ENCODE results near the gene SEMA3E.
"Not testable (repeated sequence)": the region's sequence is repeated elsewhere in the genome, so short reads cannot be mapped to it uniquely, and the experiment has no call there.

SEMA3E gene

DNA sequence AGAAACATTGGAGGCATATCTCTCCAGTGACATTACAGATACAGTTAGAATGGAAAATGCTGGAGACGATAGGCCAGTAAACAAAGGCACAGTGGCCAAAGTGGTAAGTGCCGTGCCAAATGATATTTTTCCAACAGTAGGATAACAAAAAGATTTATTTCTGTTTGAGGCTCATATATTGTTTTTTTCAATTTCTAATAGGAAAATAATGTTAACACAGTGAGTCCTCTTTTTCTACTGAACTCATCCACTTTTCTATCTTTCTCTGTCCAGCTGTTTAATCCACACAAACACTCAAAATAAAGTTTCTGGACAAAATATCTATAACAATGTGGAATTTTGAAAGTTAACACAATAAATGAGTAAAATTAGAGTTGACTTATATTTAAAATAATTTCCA lies 201.3 kb downstream of the SEMA3E start:
- DNase-seq = no peak

- no peak for DNase-seq
Measured at GRCh38 chr7:83446102-83446669, 202.8 kb downstream of the SEMA3E start.

- no peak for DNase-seq
Measured at GRCh38 chr7:83442911-83443310, 206.0 kb downstream of the SEMA3E start.

DNA sequence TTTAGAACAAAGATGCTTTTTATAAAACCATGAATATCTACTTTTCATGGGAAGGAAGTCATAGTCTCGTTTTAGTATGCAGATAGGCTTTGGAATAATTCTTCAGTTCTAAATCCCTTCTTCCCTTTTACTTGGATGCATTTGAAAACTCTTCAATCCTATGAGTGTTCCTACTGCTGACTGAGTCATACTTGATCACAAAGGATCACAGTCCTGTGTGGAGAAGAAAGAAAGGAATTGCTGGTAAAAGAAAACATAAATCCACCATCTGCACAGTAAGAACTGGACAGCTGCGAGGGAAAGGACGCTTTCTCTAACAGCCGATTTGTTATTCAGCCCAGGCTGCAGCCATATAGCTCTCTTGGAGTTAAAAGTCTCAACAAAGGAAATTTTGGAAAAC lies 209.9 kb downstream of the SEMA3E start:
- no peak for DNase-seq

- not testable (repeated sequence) for DNase-seq
Measured at GRCh38 chr7:83430289-83430688, 218.7 kb downstream of the SEMA3E start.

DNA sequence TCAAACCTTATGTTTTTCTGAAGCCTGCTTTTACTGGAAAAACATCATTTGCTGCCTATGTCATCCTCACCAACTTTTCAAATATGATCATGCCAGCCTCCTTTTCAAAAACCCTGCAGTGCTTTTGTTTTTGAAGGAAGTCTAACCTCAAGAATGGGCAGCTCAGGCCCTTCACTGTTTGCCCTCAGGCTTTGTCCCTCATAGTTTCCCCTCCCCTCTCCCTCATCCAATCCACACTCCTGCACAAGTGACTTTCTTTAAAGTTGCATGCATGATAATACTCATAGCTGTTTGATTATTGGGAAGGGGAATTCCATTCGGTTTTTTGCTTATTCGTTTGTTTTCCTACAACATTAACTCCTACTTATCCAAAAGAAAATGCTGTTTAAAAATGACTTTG lies 219.4 kb downstream of the SEMA3E start:
- DNase-seq = peak; percentile 12

DNA sequence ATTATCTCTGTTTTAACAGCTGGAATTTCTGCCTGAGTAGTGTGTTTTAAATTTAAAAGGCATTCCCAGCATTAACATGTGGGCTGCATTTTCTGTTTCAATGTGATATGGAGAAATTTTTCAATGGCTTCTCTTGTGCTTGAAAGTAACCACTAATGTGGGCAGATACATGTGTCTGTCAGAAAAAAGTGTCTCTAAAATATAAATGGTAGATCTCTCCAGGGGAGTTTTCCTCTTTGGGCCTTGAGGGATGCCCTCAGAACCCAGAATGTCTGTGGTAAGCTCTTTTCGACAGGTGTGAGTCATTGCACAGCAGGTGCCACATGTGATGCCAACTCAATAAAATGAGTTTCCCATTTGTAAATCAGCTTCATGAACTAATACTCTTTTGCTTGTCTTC lies 221.1 kb downstream of the SEMA3E start:
- DNase-seq = no peak

DNA sequence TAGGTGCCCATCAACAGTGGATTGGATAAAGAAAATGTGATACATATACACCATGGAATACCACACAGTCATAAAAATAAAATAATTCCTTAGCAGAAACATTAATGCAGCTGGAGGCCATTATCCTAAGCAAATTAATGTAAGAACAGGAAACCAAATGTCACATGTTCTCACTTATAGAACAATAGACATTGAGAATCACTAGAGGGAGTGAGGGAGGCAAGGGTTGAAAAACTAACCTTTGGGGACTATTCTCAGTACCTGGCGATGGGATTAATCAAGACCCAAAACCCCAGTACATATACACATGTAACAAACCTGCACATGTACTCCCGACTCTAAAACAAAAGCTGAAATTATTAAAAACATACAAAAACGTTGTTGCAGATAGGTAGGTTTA lies 222.6 kb downstream of the SEMA3E start:
- no peak for DNase-seq

GRCh38 chr7:83419013-83419412 lies 229.9 kb downstream of the SEMA3E start:
- DNase-seq = no peak

GRCh38 chr7:83415840-83416239 lies 233.1 kb downstream of the SEMA3E start:
- DNase-seq = no peak

DNA sequence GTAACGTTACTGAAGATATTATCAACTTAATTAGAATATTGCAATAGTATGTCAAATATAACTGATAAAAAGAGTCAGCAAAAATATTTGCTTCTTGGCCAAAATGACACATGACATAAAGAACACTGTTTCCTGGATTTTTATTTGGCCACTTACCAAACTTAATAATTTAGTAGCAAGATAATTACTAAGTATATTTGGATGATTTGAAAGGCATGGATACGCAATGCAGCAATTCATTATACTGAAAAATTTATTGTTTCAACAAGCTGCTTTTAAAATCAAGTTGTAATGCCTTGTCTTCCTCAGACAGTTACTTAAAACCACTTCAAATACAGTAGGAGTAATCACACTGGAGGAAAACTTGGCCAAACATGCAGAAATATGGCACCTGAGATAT lies 234.0 kb downstream of the SEMA3E start:
- no peak for DNase-seq

DNA sequence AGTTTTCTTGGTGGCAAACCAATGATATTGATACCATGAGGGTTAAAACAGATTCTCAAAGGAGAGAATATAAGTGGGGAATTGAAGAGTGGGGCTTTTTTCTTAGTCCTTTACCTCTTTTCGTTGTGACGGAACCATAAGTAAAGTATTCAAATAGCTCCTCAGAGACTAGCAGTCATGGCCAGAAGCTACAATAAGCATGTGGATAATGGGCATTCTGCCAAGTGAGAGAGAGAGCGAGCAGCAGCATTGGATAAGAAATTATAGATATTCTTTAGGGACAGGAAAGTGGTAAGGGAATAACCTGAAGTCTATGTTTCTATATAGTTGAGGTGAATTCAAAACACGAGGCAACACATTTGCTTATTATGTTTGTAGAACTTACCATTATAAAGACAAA lies 235.1 kb downstream of the SEMA3E start:
- DNase-seq = no peak

GRCh38 chr7:83413424-83413823 lies 235.5 kb downstream of the SEMA3E start:
- DNase-seq = peak; percentile 16

GRCh38 chr7:83410989-83411591 lies 237.8 kb downstream of the SEMA3E start:
- peak; percentile 41 for DNase-seq

DNA sequence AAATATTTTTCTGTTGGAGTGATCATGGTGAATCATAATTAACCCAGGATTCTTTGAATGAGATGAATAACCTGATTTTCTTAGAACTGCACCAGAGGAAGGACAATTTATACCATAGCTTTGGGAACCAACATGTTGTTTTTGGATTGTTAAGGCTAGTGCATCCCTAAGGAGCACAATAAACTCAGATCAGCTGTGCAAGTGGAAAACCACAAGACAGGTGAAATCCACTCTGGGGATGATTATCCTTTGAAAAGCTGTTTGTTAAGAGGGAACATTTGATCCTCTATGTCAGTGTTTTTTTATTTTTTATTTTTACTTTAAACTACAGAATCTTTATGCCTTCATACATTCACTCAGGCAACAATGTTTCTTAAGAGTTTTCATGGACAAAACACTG lies 254.2 kb downstream of the SEMA3E start:
- DNase-seq = no peak

- DNase-seq = no peak
Measured at GRCh38 chr7:83388436-83388835, 260.5 kb downstream of the SEMA3E start.

DNA sequence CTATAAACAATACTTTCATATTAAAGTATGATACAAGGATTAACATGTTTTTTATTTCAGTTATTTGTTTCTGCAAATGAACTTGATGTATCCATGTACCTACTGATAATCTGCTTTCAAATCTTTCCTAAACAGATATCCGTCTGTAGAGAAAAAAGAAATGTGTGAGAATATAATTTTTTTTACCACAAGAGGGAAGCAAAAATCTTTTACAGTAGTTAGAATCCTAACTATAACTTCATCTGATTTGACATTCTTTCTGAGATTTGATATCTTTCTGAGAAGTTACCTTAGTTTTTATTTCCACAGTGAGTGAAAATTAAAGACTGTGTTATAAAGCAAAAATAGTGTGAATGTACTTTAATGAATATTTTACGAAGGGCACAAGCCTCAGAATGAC lies 282.3 kb downstream of the SEMA3E start:
- no peak for DNase-seq

DNA sequence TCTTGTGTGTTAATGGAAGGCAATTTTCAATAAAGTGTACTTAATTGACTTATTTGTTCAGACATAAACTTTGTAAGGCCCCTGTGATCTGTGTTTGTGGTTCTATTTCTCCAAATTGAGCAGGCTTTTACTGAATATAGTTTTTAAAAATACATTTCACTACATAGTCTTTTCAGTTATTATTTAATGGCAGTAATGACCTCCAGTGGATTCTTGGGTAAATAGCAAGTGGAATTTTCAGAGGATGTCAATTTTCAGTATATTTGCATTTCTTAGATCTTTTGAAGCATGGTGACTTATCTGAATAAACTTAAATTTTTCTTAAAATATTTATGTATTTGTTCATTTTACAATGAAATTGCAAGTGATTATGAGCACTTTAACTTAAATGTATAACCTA lies 283.2 kb downstream of the SEMA3E start:
- DNase-seq = no peak

DNA sequence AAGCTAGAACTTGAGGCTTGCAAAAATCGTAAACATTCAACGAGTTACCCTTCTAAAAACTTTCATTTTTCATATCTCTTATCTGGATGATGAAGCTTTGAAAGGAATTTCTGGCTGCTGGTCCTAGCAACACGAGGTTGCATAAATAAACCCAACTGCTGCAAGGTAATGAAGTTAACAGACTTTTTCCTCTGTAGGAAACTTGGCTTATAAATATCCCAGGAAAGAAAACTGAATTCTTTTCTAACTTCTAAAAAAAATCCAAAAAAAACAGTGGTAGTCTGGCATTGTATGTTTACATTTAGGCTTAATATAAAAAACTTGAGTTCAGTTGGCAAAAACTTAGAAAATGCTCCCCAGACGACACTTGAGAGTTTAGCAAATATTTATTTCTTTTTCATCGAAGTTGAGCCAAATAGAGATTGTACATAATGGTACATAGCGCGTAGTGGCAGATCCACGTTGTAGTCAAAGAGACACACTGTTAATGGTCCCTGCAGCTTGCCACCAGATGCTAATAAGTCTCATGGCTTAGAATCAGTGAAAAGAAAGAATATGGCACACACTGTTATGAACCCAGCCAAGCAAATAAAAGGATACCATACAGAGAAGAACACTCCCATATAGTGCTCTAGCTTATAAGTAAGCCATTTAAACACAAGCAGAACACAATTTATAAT lies 285.9 kb downstream of the SEMA3E start:
- no peak for DNase-seq

DNA sequence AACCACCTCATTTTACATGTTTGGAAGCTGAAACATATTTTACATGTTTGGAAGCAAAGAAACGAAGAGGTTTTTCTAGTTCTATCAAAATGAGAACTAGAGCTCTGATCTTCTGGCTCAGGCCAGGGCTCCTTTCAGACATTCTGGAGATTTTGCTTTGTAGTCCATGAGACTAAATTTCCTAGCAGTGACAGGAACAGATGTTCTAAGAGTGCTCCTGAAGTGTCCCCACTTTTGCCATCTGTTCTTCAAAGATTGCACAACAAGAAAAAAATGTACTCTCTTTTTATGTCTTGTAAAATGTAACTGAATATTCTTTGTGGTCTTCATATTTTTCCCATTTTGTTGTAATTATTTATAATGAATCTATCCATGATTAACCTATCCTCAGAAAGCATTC lies 289.8 kb downstream of the SEMA3E start:
- no peak for DNase-seq

DNA sequence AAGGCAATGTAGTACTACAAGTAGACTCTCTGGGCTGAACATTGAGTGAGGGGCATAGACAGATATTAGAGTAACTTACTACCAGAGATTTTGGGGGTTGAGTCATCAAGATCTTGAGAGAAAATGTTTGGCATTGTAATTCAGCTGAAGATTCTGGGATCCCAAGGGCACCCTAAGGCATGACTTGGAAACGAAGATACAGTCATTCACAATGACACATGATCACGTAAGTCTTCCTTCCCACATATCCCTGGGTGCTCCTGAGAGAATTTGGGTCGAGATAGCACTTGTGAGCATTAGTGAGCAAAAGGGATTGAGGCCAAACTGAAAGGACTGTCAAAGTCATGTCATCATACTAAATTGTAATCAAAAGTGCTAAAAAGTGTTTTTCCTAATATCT lies 293.8 kb downstream of the SEMA3E start:
- DNase-seq = peak; percentile 4

DNA sequence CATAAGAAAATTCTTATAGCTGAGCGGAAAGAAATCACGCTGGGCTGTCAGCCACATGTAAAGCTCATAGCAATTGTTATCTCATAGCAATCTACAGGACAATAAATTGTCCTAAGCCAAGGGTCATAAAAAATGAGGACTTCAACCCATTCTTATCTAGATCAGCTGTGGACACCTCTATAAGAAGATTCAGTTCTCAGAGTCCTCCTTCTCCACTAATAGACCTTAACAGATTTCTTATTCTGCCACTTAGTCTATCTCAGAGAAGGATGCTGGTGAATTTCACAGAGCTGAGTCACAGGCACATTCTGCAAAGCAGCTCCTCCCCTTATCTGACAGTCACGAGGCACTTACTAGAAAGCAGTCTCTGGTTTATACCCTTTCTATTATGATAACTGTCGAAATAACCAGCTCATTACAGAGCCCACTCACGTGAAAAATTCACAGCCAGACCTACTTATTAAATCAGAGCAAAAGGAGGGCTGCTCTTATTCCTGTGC lies 300.9 kb downstream of the SEMA3E start:
- peak; percentile 62 for DNase-seq

DNA sequence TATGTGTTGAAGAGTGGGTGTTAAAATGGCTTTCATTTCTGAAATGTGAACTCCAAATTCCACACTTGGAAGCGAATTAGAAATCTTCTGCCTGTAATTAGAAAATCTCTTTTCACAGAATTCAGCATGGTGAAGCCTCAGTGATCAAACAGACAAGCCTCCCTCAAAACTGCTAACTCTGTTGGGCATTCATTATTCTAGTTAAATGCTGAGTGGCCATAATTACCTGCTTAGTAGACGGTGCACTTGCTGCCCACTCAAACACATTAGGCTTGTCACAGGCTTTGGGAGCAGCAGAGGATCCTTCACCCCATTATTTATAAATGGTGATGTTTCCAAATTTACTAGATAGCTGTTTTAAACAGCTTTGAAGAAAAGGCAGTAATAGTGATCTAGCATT lies 309.0 kb downstream of the SEMA3E start:
- no peak for DNase-seq

DNA sequence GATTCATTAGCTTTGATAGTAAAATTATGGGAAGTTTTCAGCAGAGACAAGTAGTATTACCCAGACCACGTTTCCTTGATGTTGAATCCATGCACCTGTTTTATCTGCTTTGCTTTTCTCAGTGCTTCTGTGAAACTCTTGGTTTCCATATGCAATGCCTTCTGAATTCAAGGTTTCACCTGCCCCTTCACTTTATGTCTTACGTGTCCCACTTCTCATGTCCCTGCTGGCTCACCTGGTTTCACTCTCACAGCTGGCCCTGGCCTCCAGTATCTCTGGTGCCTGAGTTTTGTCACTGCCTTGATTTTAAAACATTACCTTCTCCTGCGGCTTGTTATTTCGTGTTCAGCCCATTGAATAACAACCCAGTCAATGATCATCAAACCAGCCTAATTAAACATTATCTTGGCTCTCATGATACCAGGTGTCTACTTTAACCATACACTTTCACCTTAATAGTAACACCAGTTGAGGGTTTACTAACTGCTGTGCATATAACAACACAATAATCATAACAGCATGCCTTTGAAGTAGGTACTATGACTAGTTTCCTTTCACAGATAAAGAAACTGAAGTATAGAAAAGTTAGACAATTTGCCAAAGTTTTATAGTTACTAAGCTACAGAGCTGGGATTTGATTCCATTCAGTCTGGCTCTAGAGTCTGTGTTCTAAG lies 310.5 kb downstream of the SEMA3E start:
- DNase-seq = no peak
